ENCODE results near the gene AHNAK.

The AHNAK gene

GRCh38 chr11:62482753-62483152 lies 63.9 kb downstream of the AHNAK start:
- TF ChIP-seq, protein P1, sequence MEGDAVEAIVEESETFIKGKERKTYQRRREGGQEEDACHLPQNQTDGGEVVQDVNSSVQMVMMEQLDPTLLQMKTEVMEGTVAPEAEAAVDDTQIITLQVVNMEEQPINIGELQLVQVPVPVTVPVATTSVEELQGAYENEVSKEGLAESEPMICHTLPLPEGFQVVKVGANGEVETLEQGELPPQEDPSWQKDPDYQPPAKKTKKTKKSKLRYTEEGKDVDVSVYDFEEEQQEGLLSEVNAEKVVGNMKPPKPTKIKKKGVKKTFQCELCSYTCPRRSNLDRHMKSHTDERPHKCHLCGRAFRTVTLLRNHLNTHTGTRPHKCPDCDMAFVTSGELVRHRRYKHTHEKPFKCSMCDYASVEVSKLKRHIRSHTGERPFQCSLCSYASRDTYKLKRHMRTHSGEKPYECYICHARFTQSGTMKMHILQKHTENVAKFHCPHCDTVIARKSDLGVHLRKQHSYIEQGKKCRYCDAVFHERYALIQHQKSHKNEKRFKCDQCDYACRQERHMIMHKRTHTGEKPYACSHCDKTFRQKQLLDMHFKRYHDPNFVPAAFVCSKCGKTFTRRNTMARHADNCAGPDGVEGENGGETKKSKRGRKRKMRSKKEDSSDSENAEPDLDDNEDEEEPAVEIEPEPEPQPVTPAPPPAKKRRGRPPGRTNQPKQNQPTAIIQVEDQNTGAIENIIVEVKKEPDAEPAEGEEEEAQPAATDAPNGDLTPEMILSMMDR (IDR thresholded peaks at IDR 0.05; ENCODE audit: borderline replicate concordance, control extremely low read depth, extremely low read depth, insufficient read depth, missing control alignments), result no peak
- DNase-seq (ENCODE audit: low spot score), result no peak
- in situ Hi-C loops (cut with MboI; ENCODE audit: low sequenced_read_pairs, unreplicated experiment), result no loop called here

DNA sequence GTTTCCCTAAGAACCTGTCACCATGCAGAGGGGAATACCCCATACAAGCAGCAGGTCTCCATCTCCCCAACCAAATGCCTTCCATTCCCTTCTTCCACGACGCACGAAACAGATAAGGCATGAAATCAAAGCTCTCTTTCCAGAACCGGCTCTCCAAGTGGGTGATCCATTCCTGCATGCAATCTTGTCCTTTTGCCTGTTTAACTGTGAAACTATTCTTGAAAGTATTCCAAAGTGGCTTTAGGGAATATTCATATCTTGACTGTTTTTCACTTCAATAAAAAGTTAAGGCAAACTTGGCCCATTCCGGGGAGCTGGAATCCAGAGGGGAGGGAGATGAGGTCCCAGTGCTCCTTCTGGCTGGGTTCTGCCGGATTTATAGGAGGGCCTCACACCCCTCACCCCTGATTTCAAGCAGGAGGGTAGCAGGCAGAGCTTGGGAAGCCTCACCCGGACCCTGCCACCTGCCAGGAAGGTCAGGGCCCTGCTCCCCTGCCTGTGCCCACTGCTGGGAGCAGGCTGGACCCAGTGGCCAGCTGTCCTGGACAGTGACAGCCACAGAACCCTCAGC lies 66.9 kb downstream of the AHNAK start:
- in situ Hi-C loops (cut with MboI; ENCODE audit: low sequenced_read_pairs, unreplicated experiment), result no loop called here
- no peak for DNase-seq (ENCODE audit: low spot score)
- TF ChIP-seq, protein P1 (IDR thresholded peaks at IDR 0.05; ENCODE audit: borderline replicate concordance, control extremely low read depth, extremely low read depth, insufficient read depth, missing control alignments), result no peak

DNA sequence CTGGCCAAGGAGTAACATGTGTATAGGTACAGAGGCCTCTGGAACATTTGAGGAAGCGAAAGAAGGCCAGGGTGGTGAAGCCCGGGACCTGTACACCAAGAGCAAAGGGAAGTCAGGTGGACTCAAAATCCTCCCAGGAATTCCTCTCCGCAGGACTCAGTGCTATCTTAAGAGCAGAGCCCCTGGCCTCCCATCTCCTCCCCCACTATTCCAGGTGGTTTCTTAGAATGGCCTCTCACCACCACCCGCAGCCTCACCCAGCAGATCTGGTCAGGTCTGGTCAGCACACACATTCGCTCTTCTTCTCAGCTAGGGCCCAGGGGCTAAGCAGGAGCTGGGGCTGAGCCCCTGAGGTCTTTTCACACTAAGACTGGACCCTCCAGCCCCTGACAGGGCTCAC lies 68.7 kb downstream of the AHNAK start:
- TF ChIP-seq, protein P1 (IDR thresholded peaks at IDR 0.05; ENCODE audit: borderline replicate concordance, control extremely low read depth, extremely low read depth, insufficient read depth, missing control alignments), result no peak
- DNase-seq (ENCODE audit: low spot score), result no peak
- in situ Hi-C loops (cut with MboI; ENCODE audit: low sequenced_read_pairs, unreplicated experiment), result no loop called here

DNA sequence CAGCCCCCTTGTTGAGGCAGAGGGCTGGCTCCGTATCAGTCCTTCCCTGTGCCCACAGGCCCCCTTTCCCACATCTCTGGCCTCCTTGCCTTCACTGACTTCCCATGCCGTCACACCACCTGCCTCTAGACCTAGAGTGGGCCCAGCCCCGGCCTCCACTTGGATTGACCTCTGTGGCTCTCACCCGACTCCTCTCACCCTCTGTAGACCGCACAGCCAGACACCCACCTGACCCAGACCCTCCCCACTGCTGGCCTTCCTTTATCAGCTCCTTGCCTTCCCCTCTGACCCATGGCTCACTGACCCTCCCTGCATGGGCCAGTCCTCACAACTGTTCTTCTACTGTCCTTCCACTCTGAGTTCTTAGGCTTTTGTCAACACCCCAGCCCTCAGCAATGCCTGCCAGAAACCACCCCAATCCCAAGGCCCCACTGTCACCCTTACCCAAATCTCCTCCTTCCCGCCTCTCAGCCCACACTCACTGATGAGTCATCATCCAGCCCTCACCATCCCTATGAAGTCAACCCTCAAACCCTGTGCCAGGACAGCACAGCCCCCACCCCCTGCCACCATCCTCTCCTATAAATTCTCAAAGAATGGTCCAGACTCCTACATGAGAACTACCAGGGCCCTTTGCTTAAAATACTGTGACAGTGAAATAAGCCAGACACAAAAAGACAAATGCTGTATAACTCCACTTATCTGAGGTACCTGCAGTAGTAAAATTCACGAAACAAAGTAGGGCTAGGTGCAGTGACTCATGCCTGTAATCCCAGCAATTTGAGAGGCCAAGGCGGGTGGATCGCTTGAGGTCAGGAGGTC lies 74.3 kb downstream of the AHNAK start:
- in situ Hi-C loops (cut with MboI; ENCODE audit: low sequenced_read_pairs, unreplicated experiment), result no loop called here
- TF ChIP-seq, protein P1 (IDR thresholded peaks at IDR 0.05; ENCODE audit: borderline replicate concordance, control extremely low read depth, extremely low read depth, insufficient read depth, missing control alignments), result no peak
- DNase-seq (ENCODE audit: low spot score), result no peak

- no peak for DNase-seq (ENCODE audit: low spot score)
These were observed 75.0 kb downstream of the AHNAK start for GRCh38 chr11:62471603-62472002.

DNA sequence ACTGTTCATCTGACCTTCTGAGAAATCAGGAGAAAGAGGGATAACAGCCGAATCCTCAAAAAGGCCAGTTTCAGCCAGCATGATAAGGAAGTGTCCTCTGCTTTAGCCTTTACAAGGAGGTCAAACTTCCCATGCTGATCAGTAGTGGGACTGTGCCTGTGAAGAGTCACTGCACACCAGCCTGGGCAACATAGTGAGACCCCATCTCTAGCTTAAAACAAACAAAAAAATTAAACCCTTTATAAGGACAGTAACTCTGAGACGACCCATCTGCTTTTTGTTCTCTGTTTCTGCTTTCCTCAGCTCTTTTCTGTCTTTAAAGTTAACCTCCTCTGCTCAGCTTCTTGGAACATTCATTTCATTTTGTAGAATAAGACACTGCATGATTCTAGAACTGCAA lies 78.0 kb downstream of the AHNAK start:
- in situ Hi-C loops (cut with MboI; ENCODE audit: low sequenced_read_pairs, unreplicated experiment), result no loop called here
- no peak for DNase-seq (ENCODE audit: low spot score)
- TF ChIP-seq, protein P1 (IDR thresholded peaks at IDR 0.05; ENCODE audit: borderline replicate concordance, control extremely low read depth, extremely low read depth, insufficient read depth, missing control alignments), result no peak

More at GRCh38 chr11:62471603-62472002, 75.0 kb downstream of the AHNAK start:
- TF ChIP-seq, protein P1 (IDR thresholded peaks at IDR 0.05; ENCODE audit: borderline replicate concordance, control extremely low read depth, extremely low read depth, insufficient read depth, missing control alignments), result no peak
- in situ Hi-C loops (cut with MboI; ENCODE audit: low sequenced_read_pairs, unreplicated experiment), result no loop called here
